IMR-90 (cell line): ENCODE results near the gene SEBOX.

ENCODE experiments used
- BHLHE40 ChIP-seq: fragments of 150-350 bp; IDR thresholded peaks from 2 replicates; pipeline ENCODE4 v1.6.1; 2016; ENCODE audit warnings: mild to moderate bottlenecking, low read depth, low read length
- CEBPB ChIP-seq: IDR thresholded peaks from 2 replicates; pipeline ENCODE4 v1.6.1; 2012; ENCODE audit warnings: low read depth, low read length, improper control_type of control experiment
- FOS ChIP-seq: fragments of 150-350 bp; IDR thresholded peaks from 2 replicates; pipeline ENCODE4 v1.6.1; 2016; ENCODE audit warnings: low read depth, low read length
- MAFK ChIP-seq: IDR thresholded peaks from 2 replicates; pipeline ENCODE4 v1.6.1; 2012; ENCODE audit warnings: low read depth, low read length, improper control_type of control experiment
- MAZ ChIP-seq: IDR thresholded peaks from 2 replicates; pipeline ENCODE4 v1.6.1; 2012; ENCODE audit warnings: low read depth, mild to moderate bottlenecking, low read length, improper control_type of control experiment, moderate library complexity, borderline replicate concordance
- MXI1 ChIP-seq: IDR thresholded peaks from 2 replicates; pipeline ENCODE4 v1.6.1; 2012; ENCODE audit warnings: low read depth, mild to moderate bottlenecking, low read length, moderate library complexity, borderline replicate concordance
- NFE2L2 ChIP-seq: fragments of 150-350 bp; IDR thresholded peaks from 2 replicates; pipeline ENCODE4 v1.6.1; 2016; ENCODE audit warnings: low read depth, mild to moderate bottlenecking, low read length
- POLR2A ChIP-seq: IDR thresholded peaks from 2 replicates; pipeline ENCODE4 v1.6.1; 2012; ENCODE audit warnings: mild to moderate bottlenecking, low read depth, low read length
- RAD21 ChIP-seq: IDR thresholded peaks from 2 replicates; pipeline ENCODE4 v1.6.1; 2012; ENCODE audit warnings: low read length, improper control_type of control experiment
- RCOR1 ChIP-seq: IDR thresholded peaks from 2 replicates; pipeline ENCODE4 v1.6.1; 2012; ENCODE audit warnings: mild to moderate bottlenecking, low read length, improper control_type of control experiment; ENCODE audit not compliant: insufficient replicate concordance
- RFX5 ChIP-seq: IDR thresholded peaks from 2 replicates; pipeline ENCODE4 v1.8.0; 2012; ENCODE audit warnings: low read depth, mild to moderate bottlenecking, low read length, moderate library complexity
- SMC3 ChIP-seq: fragments of 150-350 bp; IDR thresholded peaks from 2 replicates; pipeline ENCODE4 v1.6.1; 2016; ENCODE audit warnings: low read depth, mild to moderate bottlenecking, antibody characterized with exemption, low read length, moderate library complexity
- TF ChIP-seq, protein P1 (sequence below): conservative IDR thresholded peaks from 2 replicates; pipeline ENCODE4 v1.5.1; 2012; ENCODE audit warnings: mild to moderate bottlenecking, low read depth, low read length, improper control_type of control experiment
- TF ChIP-seq, protein P2 (sequence below): fragments of 150-350 bp; IDR thresholded peaks from 2 replicates; pipeline ENCODE4 v1.6.1; 2017; ENCODE audit warnings: mild to moderate bottlenecking, antibody characterized with exemption, low read length, low read depth

DNA sequence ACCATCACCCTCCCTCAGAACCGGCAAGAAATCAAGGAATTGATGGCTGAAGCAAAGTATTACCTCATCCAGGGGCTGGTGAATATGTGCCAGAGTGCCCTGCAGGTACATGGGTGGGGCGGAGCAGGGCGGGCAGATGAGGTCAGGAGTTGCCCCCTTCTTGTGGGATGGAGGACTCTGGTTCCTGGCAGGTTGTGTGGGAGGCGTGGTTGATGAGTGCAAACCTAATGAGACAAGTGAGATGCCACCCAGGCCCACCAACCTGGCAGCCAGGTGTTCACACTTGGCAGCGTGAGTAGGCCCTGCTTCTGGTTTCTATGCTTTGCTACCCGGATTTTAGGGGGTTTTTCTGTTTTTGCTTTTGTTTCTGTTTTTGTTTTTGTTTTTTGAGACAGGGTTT, 24.6 kb downstream of the SEBOX start:
- TF ChIP-seq MXI1 (no peak), RAD21 (no peak), POLR2A (no peak), FOS (no peak), CEBPB (no peak), RCOR1 (no peak), NFE2L2 (no peak), MAFK (no peak), RFX5 (no peak), BHLHE40 (no peak), SMC3 (no peak), MAZ (no peak)
- TF ChIP-seq, protein P1, sequence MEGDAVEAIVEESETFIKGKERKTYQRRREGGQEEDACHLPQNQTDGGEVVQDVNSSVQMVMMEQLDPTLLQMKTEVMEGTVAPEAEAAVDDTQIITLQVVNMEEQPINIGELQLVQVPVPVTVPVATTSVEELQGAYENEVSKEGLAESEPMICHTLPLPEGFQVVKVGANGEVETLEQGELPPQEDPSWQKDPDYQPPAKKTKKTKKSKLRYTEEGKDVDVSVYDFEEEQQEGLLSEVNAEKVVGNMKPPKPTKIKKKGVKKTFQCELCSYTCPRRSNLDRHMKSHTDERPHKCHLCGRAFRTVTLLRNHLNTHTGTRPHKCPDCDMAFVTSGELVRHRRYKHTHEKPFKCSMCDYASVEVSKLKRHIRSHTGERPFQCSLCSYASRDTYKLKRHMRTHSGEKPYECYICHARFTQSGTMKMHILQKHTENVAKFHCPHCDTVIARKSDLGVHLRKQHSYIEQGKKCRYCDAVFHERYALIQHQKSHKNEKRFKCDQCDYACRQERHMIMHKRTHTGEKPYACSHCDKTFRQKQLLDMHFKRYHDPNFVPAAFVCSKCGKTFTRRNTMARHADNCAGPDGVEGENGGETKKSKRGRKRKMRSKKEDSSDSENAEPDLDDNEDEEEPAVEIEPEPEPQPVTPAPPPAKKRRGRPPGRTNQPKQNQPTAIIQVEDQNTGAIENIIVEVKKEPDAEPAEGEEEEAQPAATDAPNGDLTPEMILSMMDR, result no peak
- TF ChIP-seq, protein P2, sequence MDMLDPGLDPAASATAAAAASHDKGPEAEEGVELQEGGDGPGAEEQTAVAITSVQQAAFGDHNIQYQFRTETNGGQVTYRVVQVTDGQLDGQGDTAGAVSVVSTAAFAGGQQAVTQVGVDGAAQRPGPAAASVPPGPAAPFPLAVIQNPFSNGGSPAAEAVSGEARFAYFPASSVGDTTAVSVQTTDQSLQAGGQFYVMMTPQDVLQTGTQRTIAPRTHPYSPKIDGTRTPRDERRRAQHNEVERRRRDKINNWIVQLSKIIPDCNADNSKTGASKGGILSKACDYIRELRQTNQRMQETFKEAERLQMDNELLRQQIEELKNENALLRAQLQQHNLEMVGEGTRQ, result no peak
